ENCODE data around the gene SRSF5. TPM values are rescaled to one million over a fixed set of nuclear protein-coding genes. Genes with fewer than 3 reads are reported as not detected.
"Not testable (repeated sequence)": the region's sequence is repeated elsewhere in the genome, so short reads cannot be mapped to it uniquely, and the experiment has no call there.

SRSF5 gene
- total RNA-seq, result 126 and 181 TPM in 2 replicates

GRCh38 chr14:69766984-69767368 is at the start of gene SRSF5:
TSS of gene SRSF5 (plus strand) at chr14:69767142. CDS start at chr14:69768157, 1,015 bp downstream.
- DNase-seq (ENCODE audit: low read depth) (peak; percentile 89), FAIRE-seq (peak; percentile 32)
- Histone ChIP-seq H3K27me3 (ENCODE audit: control insufficient read depth, insufficient read depth, low read length) (no peaks in the 10 kb centered on the region), H3K4me3 (ENCODE audit: low read depth, low read length) (peak within 1 kb of the TSS; percentile 93), H3K36me3 (ENCODE audit: control insufficient read depth, insufficient read depth, low read length) (peaks cover 22% of the 10 kb centered on the region)
- TF ChIP-seq, protein P1, sequence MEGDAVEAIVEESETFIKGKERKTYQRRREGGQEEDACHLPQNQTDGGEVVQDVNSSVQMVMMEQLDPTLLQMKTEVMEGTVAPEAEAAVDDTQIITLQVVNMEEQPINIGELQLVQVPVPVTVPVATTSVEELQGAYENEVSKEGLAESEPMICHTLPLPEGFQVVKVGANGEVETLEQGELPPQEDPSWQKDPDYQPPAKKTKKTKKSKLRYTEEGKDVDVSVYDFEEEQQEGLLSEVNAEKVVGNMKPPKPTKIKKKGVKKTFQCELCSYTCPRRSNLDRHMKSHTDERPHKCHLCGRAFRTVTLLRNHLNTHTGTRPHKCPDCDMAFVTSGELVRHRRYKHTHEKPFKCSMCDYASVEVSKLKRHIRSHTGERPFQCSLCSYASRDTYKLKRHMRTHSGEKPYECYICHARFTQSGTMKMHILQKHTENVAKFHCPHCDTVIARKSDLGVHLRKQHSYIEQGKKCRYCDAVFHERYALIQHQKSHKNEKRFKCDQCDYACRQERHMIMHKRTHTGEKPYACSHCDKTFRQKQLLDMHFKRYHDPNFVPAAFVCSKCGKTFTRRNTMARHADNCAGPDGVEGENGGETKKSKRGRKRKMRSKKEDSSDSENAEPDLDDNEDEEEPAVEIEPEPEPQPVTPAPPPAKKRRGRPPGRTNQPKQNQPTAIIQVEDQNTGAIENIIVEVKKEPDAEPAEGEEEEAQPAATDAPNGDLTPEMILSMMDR (IDR thresholded peaks at IDR 0.05; ENCODE audit: insufficient read depth, low read length, severe bottlenecking), result no peak

- H3K36me3 ChIP-seq (ENCODE audit: control insufficient read depth, insufficient read depth, low read length); H3K27me3 ChIP-seq (ENCODE audit: control insufficient read depth, insufficient read depth, low read length); FAIRE-seq; H3K4me3 ChIP-seq (ENCODE audit: low read depth, low read length); DNase-seq (ENCODE audit: low read depth): not testable (repeated sequence)
These were observed 48.3 kb upstream of the SRSF5 start for GRCh38 chr14:69718614-69719013.

- Histone ChIP-seq H3K36me3 (ENCODE audit: control insufficient read depth, insufficient read depth, low read length) (no peaks in the 10 kb centered on the region), H3K27me3 (ENCODE audit: control insufficient read depth, insufficient read depth, low read length) (no peaks in the 10 kb centered on the region), H3K4me3 (ENCODE audit: low read depth, low read length) (no peak overlapping the region)
- TF ChIP-seq, protein P1 (IDR thresholded peaks at IDR 0.05; ENCODE audit: insufficient read depth, low read length, severe bottlenecking), result no peak
- peak; percentile 90 for DNase-seq (ENCODE audit: low read depth)
- no peak for FAIRE-seq
These were observed 47.4 kb upstream of the SRSF5 start for GRCh38 chr14:69719501-69719951.

- FAIRE-seq (no peak), DNase-seq (ENCODE audit: low read depth) (no peak)
- no peaks in the 10 kb centered on the region for H3K27me3 ChIP-seq (ENCODE audit: control insufficient read depth, insufficient read depth, low read length)
- TF ChIP-seq, protein P1 (IDR thresholded peaks at IDR 0.05; ENCODE audit: insufficient read depth, low read length, severe bottlenecking), result no peak
- no peaks in the 10 kb centered on the region for H3K36me3 ChIP-seq (ENCODE audit: control insufficient read depth, insufficient read depth, low read length)
- H3K4me3 ChIP-seq (ENCODE audit: low read depth, low read length), result no peak overlapping the region
These were observed 46.0 kb upstream of the SRSF5 start for GRCh38 chr14:69720912-69721311.

DNA sequence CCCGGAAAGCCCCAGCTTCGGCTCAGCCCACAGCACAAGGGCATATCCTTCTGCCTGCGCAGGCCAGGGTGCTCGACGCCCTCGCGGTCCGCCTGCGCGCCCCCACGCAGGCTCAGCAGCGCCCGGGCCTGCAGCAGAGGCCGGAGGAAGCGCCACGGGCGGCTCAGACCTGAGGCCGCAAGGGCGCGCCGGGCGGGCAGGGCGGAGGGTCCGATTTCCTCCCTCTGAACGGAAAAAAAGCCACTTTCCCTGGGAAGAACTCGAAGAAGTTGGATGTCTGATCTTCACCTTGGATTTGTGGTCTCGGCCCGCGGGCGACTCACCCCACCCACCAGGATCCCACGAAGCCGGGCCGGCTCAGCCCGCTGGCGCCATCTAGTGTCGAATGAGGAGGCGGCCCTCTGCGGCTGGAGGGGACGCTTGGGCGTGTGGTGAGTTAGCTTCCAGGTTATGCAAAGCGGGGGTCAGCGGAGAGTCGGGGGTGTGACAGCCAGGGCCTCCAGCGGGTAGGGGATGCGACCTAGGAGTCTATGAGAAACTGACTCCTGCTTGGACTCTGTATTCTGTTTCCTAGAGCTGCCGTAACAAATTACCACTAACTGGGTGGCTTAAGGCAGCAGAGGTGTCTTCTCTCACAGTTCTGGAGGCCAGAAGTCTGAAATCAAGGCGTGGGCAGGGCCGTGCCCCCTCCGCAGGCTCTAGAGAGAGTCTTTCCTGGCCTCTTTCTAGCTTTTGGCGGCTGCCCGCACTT is 40.0 kb upstream of the SRSF5 start:
- no peak for FAIRE-seq
- Histone ChIP-seq H3K4me3 (ENCODE audit: low read depth, low read length) (peak overlapping the region; percentile 33), H3K36me3 (ENCODE audit: control insufficient read depth, insufficient read depth, low read length) (no peaks in the 10 kb centered on the region), H3K27me3 (ENCODE audit: control insufficient read depth, insufficient read depth, low read length) (no peaks in the 10 kb centered on the region)
- DNase-seq (ENCODE audit: low read depth), result peak; percentile 30
- TF ChIP-seq, protein P1 (IDR thresholded peaks at IDR 0.05; ENCODE audit: insufficient read depth, low read length, severe bottlenecking), result peak; percentile 98

- Histone ChIP-seq H3K27me3 (ENCODE audit: control insufficient read depth, insufficient read depth, low read length) (no peaks in the 10 kb centered on the region), H3K4me3 (ENCODE audit: low read depth, low read length) (no peak overlapping the region), H3K36me3 (ENCODE audit: control insufficient read depth, insufficient read depth, low read length) (no peaks in the 10 kb centered on the region)
- FAIRE-seq (no peak), DNase-seq (ENCODE audit: low read depth) (no peak)
- TF ChIP-seq, protein P1 (IDR thresholded peaks at IDR 0.05; ENCODE audit: insufficient read depth, low read length, severe bottlenecking), result no peak
These were observed 39.1 kb upstream of the SRSF5 start for GRCh38 chr14:69727860-69728259.

DNA sequence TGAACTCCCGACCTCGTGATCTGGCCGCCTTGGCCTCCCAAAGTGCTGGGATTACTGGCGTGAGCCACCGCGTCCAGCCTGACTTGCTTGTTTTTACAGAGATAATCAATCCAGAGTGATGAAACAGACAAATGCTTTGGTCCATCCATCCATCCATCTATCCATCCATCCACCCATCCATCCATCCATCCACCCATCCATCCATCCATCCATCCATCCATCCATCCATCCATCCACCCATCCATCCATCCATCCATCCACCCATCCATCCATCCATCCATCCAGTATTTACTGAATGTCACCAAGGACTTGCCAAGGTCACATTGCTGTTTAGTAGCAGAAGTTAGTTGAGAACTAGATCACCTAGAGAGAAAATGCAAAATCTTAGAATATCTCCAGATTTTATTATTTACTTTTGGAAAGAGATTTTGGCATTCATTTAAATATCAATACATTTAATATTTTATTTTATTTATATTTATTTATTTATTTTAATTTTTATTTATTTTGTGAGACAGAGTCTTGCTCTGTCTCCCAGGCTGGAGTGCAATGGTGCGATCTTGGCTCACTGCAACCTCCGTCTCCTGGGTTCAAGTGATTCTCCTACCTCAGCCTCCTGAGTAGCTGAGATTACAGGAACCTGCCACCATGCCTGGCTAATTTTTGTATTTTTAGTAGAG is 34.9 kb upstream of the SRSF5 start:
- not testable (repeated sequence) for FAIRE-seq; H3K27me3 ChIP-seq (ENCODE audit: control insufficient read depth, insufficient read depth, low read length); H3K4me3 ChIP-seq (ENCODE audit: low read depth, low read length); H3K36me3 ChIP-seq (ENCODE audit: control insufficient read depth, insufficient read depth, low read length); DNase-seq (ENCODE audit: low read depth)

- FAIRE-seq; H3K27me3 ChIP-seq (ENCODE audit: control insufficient read depth, insufficient read depth, low read length); DNase-seq (ENCODE audit: low read depth); H3K4me3 ChIP-seq (ENCODE audit: low read depth, low read length); H3K36me3 ChIP-seq (ENCODE audit: control insufficient read depth, insufficient read depth, low read length): not testable (repeated sequence)
These were observed 30.5 kb upstream of the SRSF5 start for GRCh38 chr14:69736405-69736804.
